Hepatocyte (in vitro differentiated cells): ENCODE results near the gene FIZ1. TPM values are rescaled to one million over a fixed set of nuclear protein-coding genes. Genes with fewer than 3 reads are reported as not detected.
A peak's percentile ranks its signal among the peaks of the same experiment; 100 is the strongest.

Source experiments
- DNase-seq: peaks from one replicate; pipeline ENCODE4 v3.0.0-alpha.2; 2016; ENCODE audit warnings: low spot score
- H2AFZ ChIP-seq: fragments of 200-600 bp; sonication (generic); 2 replicates; pipeline ENCODE4 v1.6.0; 2016; ENCODE audit warnings: antibody characterized with exemption, mild to moderate bottlenecking
- H3K27ac ChIP-seq: fragments of 200-600 bp; sonication (generic); 2 replicates; pipeline ENCODE4 v1.5.1; 2016; ENCODE audit warnings: mild to moderate bottlenecking
- H3K27me3 ChIP-seq: fragments of 200-600 bp; sonication (generic); 2 replicates; pipeline ENCODE4 v1.6.1; 2016
- H3K36me3 ChIP-seq: fragments of 200-600 bp; sonication (generic); replicated peaks from 2 replicates; pipeline ENCODE4 v1.5.1; 2016; ENCODE audit warnings: low read depth; ENCODE audit not compliant: insufficient read depth
- H3K4me1 ChIP-seq: fragments of 200-600 bp; sonication (generic); 2 replicates; pipeline ENCODE4 v1.5.1; 2016; ENCODE audit warnings: mild to moderate bottlenecking, moderate library complexity; ENCODE audit not compliant: insufficient read depth
- H3K4me2 ChIP-seq: fragments of 200-600 bp; sonication (generic); 2 replicates; pipeline ENCODE4 v1.6.0; 2016
- H3K4me3 ChIP-seq: fragments of 200-600 bp; sonication (generic); 2 replicates; pipeline ENCODE4 v1.5.1; 2016; ENCODE audit warnings: mild to moderate bottlenecking
- H3K79me2 ChIP-seq: fragments of 200-600 bp; sonication (generic); 2 replicates; pipeline ENCODE4 v1.6.0; 2017; ENCODE audit warnings: mild to moderate bottlenecking
- H3K9me2 ChIP-seq: fragments of 200-600 bp; sonication (generic); replicated peaks from 2 replicates; pipeline ENCODE4 v1.6.0; 2017; ENCODE audit warnings: mild to moderate bottlenecking; ENCODE audit not compliant: insufficient read depth
- H3K9me3 ChIP-seq: fragments of 200-600 bp; sonication (generic); 2 replicates; pipeline ENCODE4 v1.5.1; 2016; ENCODE audit warnings: low read depth, mild to moderate bottlenecking
- H4K20me1 ChIP-seq: fragments of 200-600 bp; sonication (generic); 2 replicates; pipeline ENCODE4 v1.6.0; 2016; ENCODE audit warnings: mild to moderate bottlenecking; ENCODE audit not compliant: insufficient read depth, poor library complexity, severe bottlenecking
- EZH2 ChIP-seq: fragments of 200-600 bp; sonication (generic); IDR thresholded peaks from 2 replicates; pipeline ENCODE4 v1.6.1; 2016; ENCODE audit warnings: antibody characterized with exemption, mild to moderate bottlenecking, borderline replicate concordance
- EZH2phosphoT487 ChIP-seq: fragments of 200-600 bp; sonication (generic); IDR thresholded peaks from one replicate; pipeline ENCODE4 v1.6.1; 2018; ENCODE audit warnings: antibody characterized with exemption, mild to moderate bottlenecking, low read depth, moderate library complexity; ENCODE audit not compliant: unreplicated experiment, severe bottlenecking
- WGBS: methylation state at CpG from one replicate; pipeline ENCODE4 v1.1.6; 2016; ENCODE audit warnings: low lambda C conversion rate; ENCODE audit errors: missing lambda C conversion rate; 5-methylcytosine and 5-hydroxymethylcytosine counted together
- polyA plus RNA-seq: library from polyadenylated mRNA; unstranded; fragments of >200 nt; fragmentation: Nextera tagmentation; extraction: Ambion mirVana; gene quantifications from 2 replicates; pipeline ENCODE4 v1.2.1, GENCODE V29; 2016
- total RNA-seq: library from RNA; depleted of rRNA; stranded (reverse); fragments of >200 nt; gene quantifications from 2 replicates; pipeline ENCODE4 v1.2.3, GENCODE V29; 2014
- TF ChIP-seq, protein P1 (sequence below): fragments of 200-600 bp; sonication (generic); IDR thresholded peaks from 2 replicates; pipeline ENCODE4 v1.5.1; 2016; ENCODE audit warnings: antibody characterized with exemption, mild to moderate bottlenecking; ENCODE audit not compliant: poor library complexity

The FIZ1 gene
- total and polyA plus RNA-seq, 2 experiments from 2014 or later: 3.8 to 16.4 TPM

DNA sequence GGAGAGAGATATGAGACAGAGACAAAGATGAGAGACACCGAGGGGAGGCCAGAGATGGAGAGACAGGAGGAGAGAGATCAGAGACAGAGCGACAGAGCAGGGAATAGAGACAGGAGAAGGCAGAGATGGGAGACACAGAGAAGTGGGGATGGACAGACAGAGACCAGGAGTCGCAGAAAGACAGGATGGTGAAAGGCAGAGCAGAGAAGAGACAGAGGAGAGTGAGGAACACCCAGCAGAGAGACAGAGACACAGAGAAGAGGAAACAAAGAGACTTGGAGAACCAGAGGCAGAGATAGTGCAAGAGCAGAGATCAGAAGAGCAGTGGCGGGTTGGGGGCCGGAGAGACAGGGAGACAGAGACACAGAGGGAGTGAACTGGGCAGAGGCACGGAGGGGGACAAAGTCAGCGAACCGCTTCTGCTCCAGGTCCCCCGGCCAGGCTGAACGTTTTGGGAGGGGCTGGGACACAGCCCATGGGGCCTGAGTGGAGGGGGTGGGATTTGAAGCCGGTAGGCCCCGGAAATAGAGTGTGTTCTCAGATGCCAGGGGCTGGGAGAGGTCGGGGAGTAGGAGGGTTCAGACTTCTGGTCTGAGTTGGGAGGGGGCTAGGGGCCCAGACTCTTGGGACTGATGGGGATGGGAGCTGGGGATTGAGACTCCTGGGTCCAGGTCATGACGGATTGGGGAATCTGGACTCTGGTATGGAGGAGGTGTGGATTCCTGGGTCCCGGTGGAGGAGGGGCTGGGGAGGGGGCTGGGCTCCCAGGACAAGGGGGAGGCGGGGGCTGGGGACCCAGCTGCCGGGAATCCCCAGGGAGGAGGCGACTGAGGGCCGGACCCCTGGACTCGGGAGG is 19.3 kb downstream of the FIZ1 start:
- Histone ChIP-seq H3K4me3 (peak overlapping the region; percentile 82), H3K27me3 (no peaks in the 10 kb centered on the region), H3K36me3 (no peaks in the 10 kb centered on the region), H4K20me1 (no peaks in the 10 kb centered on the region), H3K4me1 (peaks cover 6% of the 10 kb centered on the region), H2AFZ (peak overlapping the region; percentile 65), H3K9me2 (no peaks in the 10 kb centered on the region), H3K9me3 (no peaks in the 10 kb centered on the region), H3K27ac (peak overlapping the region; percentile 97), H3K4me2 (peak overlapping the region; percentile 98), H3K79me2 (peaks cover 23% of the 10 kb centered on the region)
- 16% methylated on average over 14 of the region's 20 CpGs for WGBS
- peak; percentile 63 for DNase-seq
- TF ChIP-seq, protein P1, sequence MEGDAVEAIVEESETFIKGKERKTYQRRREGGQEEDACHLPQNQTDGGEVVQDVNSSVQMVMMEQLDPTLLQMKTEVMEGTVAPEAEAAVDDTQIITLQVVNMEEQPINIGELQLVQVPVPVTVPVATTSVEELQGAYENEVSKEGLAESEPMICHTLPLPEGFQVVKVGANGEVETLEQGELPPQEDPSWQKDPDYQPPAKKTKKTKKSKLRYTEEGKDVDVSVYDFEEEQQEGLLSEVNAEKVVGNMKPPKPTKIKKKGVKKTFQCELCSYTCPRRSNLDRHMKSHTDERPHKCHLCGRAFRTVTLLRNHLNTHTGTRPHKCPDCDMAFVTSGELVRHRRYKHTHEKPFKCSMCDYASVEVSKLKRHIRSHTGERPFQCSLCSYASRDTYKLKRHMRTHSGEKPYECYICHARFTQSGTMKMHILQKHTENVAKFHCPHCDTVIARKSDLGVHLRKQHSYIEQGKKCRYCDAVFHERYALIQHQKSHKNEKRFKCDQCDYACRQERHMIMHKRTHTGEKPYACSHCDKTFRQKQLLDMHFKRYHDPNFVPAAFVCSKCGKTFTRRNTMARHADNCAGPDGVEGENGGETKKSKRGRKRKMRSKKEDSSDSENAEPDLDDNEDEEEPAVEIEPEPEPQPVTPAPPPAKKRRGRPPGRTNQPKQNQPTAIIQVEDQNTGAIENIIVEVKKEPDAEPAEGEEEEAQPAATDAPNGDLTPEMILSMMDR: no peak
- TF ChIP-seq EZH2phosphoT487 (no peak), EZH2 (no peak)

DNA sequence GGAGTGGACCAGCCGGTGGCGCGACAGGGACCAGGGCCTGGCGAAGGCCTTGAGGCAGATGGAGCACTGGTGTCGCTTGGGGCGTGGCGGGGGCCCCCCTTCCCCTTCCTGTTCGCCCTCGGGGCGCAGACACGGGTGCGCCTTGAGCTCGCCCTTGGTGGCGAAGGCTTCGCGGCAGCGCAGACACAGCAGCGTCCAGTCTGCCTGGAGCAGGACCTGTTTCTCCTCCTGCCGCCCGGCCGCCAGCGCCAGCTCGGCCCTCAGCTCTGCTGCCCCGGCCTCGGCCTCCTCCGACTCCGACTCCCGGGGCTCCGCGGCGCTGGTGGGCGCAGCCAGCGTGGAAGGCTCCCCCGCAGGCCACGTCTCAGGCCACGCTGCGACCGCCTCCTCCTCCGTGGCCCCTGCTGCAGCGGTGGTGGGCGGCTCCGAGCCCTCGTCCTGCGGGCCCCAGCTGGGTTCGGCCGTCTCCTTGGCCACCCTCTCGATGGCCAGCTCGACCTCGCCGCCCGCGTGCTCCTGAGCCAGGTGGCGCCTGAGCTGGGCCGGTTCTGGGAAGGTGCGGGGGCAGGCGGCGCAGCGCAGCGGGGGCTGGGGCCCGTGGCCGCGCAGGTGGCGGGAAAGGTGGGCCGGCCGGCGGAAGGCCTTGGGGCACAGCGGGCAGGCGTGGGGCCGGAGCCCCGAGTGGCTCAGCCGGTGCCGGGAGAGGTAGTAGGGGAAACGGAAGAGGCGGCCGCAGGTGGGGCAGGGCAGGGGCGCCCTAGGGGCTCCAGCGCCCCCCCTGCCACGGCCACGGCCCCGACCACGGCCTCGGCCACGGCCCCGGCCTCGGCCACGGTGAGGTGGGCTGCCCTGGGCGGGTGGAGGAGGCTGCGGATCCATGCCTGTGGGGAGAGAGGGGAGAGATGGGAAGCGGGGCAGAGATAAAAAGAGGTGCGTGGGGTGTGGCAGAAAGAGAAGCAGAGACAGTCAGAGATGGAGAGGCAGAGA is 20.3 kb downstream of the FIZ1 start:
- H3K4me2 ChIP-seq: peak overlapping the region; percentile 98
- no peak for DNase-seq
- no peak overlapping the region for H2AFZ ChIP-seq
- no peak overlapping the region for H3K4me3 ChIP-seq
- H3K9me3 ChIP-seq: no peaks in the 10 kb centered on the region
- H3K27ac ChIP-seq: no peak overlapping the region
- H3K79me2 ChIP-seq: peaks cover 23% of the 10 kb centered on the region
- WGBS: 94% methylated on average over 31 of the region's 90 CpGs
- H3K9me2 ChIP-seq: no peaks in the 10 kb centered on the region
- TF ChIP-seq EZH2 (no peak), EZH2phosphoT487 (no peak)
- TF ChIP-seq, protein P1: no peak
- H3K4me1 ChIP-seq: peaks cover 6% of the 10 kb centered on the region
- H3K27me3 ChIP-seq: no peaks in the 10 kb centered on the region
- H3K36me3 ChIP-seq: no peaks in the 10 kb centered on the region
- no peaks in the 10 kb centered on the region for H4K20me1 ChIP-seq

DNA sequence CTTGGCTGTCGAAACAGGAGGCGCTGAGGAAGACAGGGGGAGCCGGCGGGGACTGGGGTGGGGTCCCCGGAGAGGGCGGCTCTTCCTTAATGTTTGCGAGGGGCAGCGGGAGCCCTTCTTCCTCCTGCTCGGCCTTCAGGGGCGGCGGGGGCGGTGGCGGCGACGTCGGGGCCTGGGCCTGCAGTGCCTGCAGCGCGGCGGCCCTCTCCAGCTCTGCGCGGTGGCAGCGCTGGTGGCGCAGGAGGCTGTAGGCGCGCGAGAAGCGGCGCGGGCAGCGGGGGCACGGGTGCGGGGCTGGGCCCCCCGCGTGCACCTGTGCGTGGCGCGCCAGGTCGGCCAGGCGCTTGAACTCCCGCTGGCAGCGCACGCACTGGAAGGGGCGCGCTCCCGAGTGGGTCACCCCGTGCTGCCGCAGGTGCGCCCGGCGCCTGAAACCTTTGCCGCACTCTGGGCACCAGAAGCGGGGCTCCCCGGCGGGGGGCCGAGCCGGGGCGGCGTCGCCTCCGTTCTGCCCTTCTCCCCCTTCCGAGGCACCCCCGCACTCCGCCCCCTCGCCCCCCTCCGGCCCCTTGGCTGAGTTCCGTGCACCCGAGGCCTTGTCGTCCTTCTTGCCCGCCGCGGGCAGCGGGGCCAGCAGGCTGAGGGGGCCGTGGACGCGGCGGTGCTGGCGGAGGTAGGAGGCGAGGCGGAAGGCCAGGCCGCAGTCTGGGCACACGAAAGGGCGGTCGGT is 21.1 kb downstream of the FIZ1 start:
- Histone ChIP-seq H3K27ac (no peak overlapping the region), H3K9me2 (no peaks in the 10 kb centered on the region), H2AFZ (no peak overlapping the region), H3K4me1 (peaks cover 6% of the 10 kb centered on the region), H3K4me3 (no peak overlapping the region), H3K79me2 (peaks cover 23% of the 10 kb centered on the region), H4K20me1 (no peaks in the 10 kb centered on the region), H3K9me3 (no peaks in the 10 kb centered on the region), H3K36me3 (no peaks in the 10 kb centered on the region), H3K27me3 (no peaks in the 10 kb centered on the region), H3K4me2 (no peak overlapping the region)
- TF ChIP-seq EZH2phosphoT487 (no peak), EZH2 (no peak)
- TF ChIP-seq, protein P1: no peak
- DNase-seq: no peak
- WGBS: 98% methylated on average over 21 of the region's 83 CpGs
